CD4-positive, alpha-beta memory T cell (primary cell): Measurements from ENCODE around the gene BABAM2. TPM values are rescaled to one million over a fixed set of nuclear protein-coding genes. Genes with fewer than 3 reads are reported as not detected.

Experiments used
- CTCF ChIA-PET: fragments of 350-600 bp; sonication (Branson Sonifier 250); formaldehyde crosslinking; loops from one replicate; lab custom pipeline; 2021; ENCODE audit warnings: inconsistent platforms; ENCODE audit not compliant: partially characterized antibody; lab: Charles Lee
- POLR2A ChIA-PET: fragments of 350-600 bp; sonication (Branson Sonifier 250); formaldehyde crosslinking; loops from one replicate; lab custom pipeline; 2021; ENCODE audit not compliant: partially characterized antibody; lab: Charles Lee
- DNase-seq, 5 donors: peaks; one replicate each; pipeline versions ENCODE4 v3.0.0 to v3.0.0-alpha.2; 2020 to 2022; ENCODE audit warnings: mixed read lengths in 1 of 5
- H3K27ac ChIP-seq: one replicate; pipeline ENCODE4 v1.7.0; 2013; ENCODE audit warnings: low read depth, low read length
- H3K27me3 ChIP-seq: 2 replicates; pipeline ENCODE4 v1.7.0; 2013; ENCODE audit warnings: mild to moderate bottlenecking, low read length, moderate library complexity; ENCODE audit not compliant: insufficient read depth
- H3K36me3 ChIP-seq: 2 replicates; pipeline ENCODE4 v1.7.0; 2013; ENCODE audit warnings: mild to moderate bottlenecking, low read length, moderate library complexity; ENCODE audit not compliant: insufficient read depth
- H3K4me1 ChIP-seq: 2 replicates; pipeline ENCODE4 v1.7.0; 2013; ENCODE audit warnings: mild to moderate bottlenecking, low read length, moderate library complexity; ENCODE audit not compliant: insufficient read depth
- H3K4me3 ChIP-seq, 2 donors: one replicate each; pipeline ENCODE4 v1.7.0; 2013; ENCODE audit warnings: low read length in 2 of 2, mild to moderate bottlenecking in 1 of 2
- H3K9me3 ChIP-seq, 2 donors: one replicate each; pipeline ENCODE4 v1.7.0; 2013; ENCODE audit warnings: low read length in 2 of 2, control low read depth in 1 of 2; ENCODE audit not compliant: control insufficient read depth in 1 of 2
- H3K27ac Mint-ChIP-seq, 7 donors: one replicate each; pipeline ENCODE4 v1.8.0; 2020 to 2021; ENCODE audit warnings: mixed read lengths in 7 of 7, mild to moderate bottlenecking in 6 of 7, inconsistent platforms in 3 of 7, moderate library complexity in 3 of 7
- H3K27me3 Mint-ChIP-seq, 2 donors: one replicate each; pipeline ENCODE4 v1.8.0; 2020 to 2021; ENCODE audit warnings: mixed read lengths in 2 of 2
- H3K36me3 Mint-ChIP-seq, 2 donors: one replicate each; pipeline ENCODE4 v1.8.0; 2020 to 2021; ENCODE audit warnings: mixed read lengths in 2 of 2, inconsistent platforms in 1 of 2, mild to moderate bottlenecking in 1 of 2
- H3K4me1 Mint-ChIP-seq, 4 donors: one replicate each; pipeline ENCODE4 v1.8.0; 2020 to 2021; ENCODE audit warnings: mixed read lengths in 4 of 4, mild to moderate bottlenecking in 1 of 4
- H3K4me3 Mint-ChIP-seq, 8 donors: one replicate each; pipeline ENCODE4 v1.8.0; 2020 to 2021; ENCODE audit warnings: mixed read lengths in 8 of 8, mild to moderate bottlenecking in 7 of 8, moderate library complexity in 6 of 8, inconsistent platforms in 3 of 8
- H3K9me3 Mint-ChIP-seq, 8 donors: one replicate each; pipeline ENCODE4 v1.8.0; 2020 to 2021; ENCODE audit warnings: mixed read lengths in 8 of 8, mild to moderate bottlenecking in 5 of 8, inconsistent platforms in 3 of 8, moderate library complexity in 1 of 8
- intact Hi-C: fragments of 100-400 bp; cut with micrococcal nuclease; formaldehyde crosslinking; loops from one replicate; pipeline ENCODE4 v1.15.1; 2023
- polyA plus RNA-seq, 2 donors: library from polyadenylated mRNA; unstranded; fragments of 300-500 nt; fragmentation: Illumina TruSeq; gene quantifications; one replicate each; pipeline ENCODE4 v1.2.3, GENCODE V29; 2021
- total RNA-seq, 2 experiments: library from RNA; stranded (reverse); gene quantifications; one replicate each; pipeline ENCODE4 v1.2.3, GENCODE V29; 2021

The BABAM2 gene
- total and polyA plus RNA-seq, 4 experiments from 2014 or later: 37.3 to 60.1 (median 48.2) TPM

GRCh38 chr2:28068088-28068487 is 177.6 kb downstream of the BABAM2 start:
- Histone ChIP-seq H3K9me3 (no peaks in the 10 kb centered on the region), H3K27me3 (no peaks in the 10 kb centered on the region), H3K4me1 (no peaks in the 10 kb centered on the region), H3K36me3 (no peaks in the 10 kb centered on the region), H3K27ac (no peak overlapping the region), H3K4me3 (no peak overlapping the region)
- no peak for DNase-seq
- H3K9me3 Mint-ChIP-seq: no peaks in the 10 kb centered on the region
- ChIA-PET CTCF (no interaction called here), POLR2A (no interaction called here)
- intact Hi-C loops: no loop called here
- no peak overlapping the region for H3K4me3 Mint-ChIP-seq
- H3K36me3 Mint-ChIP-seq: peaks cover 1 to 11% of the 10 kb centered on the region in 2 donors
- peaks cover 0 to 2% (median 0%) of the 10 kb centered on the region in 4 donors for H3K4me1 Mint-ChIP-seq
- H3K27ac Mint-ChIP-seq: no peak overlapping the region
- H3K27me3 Mint-ChIP-seq: no peaks in the 10 kb centered on the region

DNA sequence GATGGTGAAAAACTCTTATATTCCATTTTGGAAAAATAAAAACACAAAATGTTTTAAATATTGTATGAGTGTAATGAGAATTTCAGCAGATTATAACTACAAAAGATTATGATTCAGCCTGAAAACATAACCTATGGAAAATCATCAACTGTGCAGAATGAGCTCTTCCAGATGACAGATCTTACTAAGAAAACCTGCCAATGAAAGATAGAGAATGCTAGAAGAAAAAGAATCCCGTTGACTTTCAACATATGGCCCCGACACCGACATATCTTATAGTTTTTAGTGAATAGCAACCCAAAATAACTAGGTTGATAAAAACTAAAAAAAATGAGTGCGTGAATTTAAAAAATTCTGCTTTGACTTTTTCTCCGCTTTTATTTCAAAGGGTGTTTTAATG is 178.0 kb downstream of the BABAM2 start:
- no peaks in the 10 kb centered on the region for H3K27me3 Mint-ChIP-seq

DNA sequence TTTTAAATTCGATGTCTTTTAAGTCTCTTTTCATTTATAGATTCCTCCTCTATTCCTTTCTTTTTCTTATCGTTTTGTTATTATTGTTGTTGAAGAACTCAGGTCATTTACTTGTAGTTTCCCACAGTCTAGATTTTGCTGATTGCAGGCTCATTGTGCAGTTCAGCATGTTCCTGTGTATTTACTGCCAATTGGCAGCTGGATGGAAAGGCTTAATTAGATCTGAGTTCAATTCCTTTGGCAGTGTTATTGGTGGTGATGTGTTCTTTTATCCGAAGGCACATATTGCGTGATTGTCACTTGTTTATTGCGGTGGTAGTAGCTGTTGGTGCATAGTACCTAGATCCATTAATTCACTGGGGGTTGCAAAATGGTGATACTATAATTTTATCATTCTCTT is 180.7 kb downstream of the BABAM2 start:
- no peak overlapping the region for H3K4me3 ChIP-seq
- Mint-ChIP-seq H3K4me1 (peaks cover 0 to 2% (median 0%) of the 10 kb centered on the region in 4 donors), H3K27me3 (no peaks in the 10 kb centered on the region), H3K36me3 (peaks cover 1 to 11% of the 10 kb centered on the region in 2 donors), H3K27ac (no peak overlapping the region), H3K9me3 (no peaks in the 10 kb centered on the region), H3K4me3 (no peak overlapping the region)
- intact Hi-C loops: no loop called here
- ChIA-PET POLR2A (no interaction called here), CTCF (no interaction called here)
- H3K36me3 ChIP-seq: no peaks in the 10 kb centered on the region
- DNase-seq: no peak
- no peaks in the 10 kb centered on the region for H3K4me1 ChIP-seq
- H3K27me3 ChIP-seq: no peaks in the 10 kb centered on the region
- H3K9me3 ChIP-seq: no peaks in the 10 kb centered on the region
- H3K27ac ChIP-seq: no peak overlapping the region

More for the DNA sequence above, 178.0 kb downstream of the BABAM2 start:
- H3K27me3 ChIP-seq: no peaks in the 10 kb centered on the region
- Mint-ChIP-seq H3K4me1 (peaks cover 0 to 2% (median 0%) of the 10 kb centered on the region in 4 donors), H3K36me3 (peaks cover 1 to 11% of the 10 kb centered on the region in 2 donors), H3K27ac (no peak overlapping the region), H3K4me3 (no peak overlapping the region), H3K9me3 (no peaks in the 10 kb centered on the region)
- no peak for DNase-seq
- no peak overlapping the region for H3K4me3 ChIP-seq
- ChIA-PET CTCF (no interaction called here), POLR2A (no interaction called here)
- H3K36me3 ChIP-seq: no peaks in the 10 kb centered on the region
- H3K9me3 ChIP-seq: no peaks in the 10 kb centered on the region
- no peaks in the 10 kb centered on the region for H3K4me1 ChIP-seq
- intact Hi-C loops: no loop called here
- H3K27ac ChIP-seq: no peak overlapping the region

DNA sequence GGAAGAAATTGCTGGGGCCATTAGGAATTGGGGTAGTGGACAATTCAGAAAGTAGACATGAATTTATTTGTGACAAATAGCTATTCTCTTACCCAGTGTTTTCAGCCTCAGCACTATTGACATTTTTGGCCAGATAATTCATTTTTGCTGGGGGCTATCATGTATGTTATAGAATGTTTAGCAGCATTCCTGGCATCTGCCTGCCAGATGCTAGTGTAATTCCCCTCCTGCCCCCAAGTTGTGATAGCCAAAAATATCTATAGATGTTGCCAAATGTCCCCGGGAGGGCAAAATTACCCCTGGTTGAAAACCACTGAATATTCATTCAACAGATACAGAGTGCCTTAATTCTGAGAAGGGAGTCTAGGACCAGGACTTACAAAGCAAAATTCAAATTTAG is 183.6 kb downstream of the BABAM2 start:
- H3K4me3 ChIP-seq: no peak overlapping the region
- no peak for DNase-seq
- H3K4me1 ChIP-seq: no peaks in the 10 kb centered on the region
- ChIA-PET CTCF (no interaction called here), POLR2A (no interaction called here)
- H3K27ac ChIP-seq: no peak overlapping the region
- Mint-ChIP-seq H3K4me3 (no peak overlapping the region), H3K36me3 (peaks cover 0 to 6% of the 10 kb centered on the region in 2 donors), H3K9me3 (no peaks in the 10 kb centered on the region), H3K27ac (no peak overlapping the region), H3K27me3 (no peaks in the 10 kb centered on the region), H3K4me1 (peaks cover 0 to 1% (median 0%) of the 10 kb centered on the region in 4 donors)
- intact Hi-C loops: no loop called here
- no peaks in the 10 kb centered on the region for H3K9me3 ChIP-seq
- no peaks in the 10 kb centered on the region for H3K27me3 ChIP-seq
- H3K36me3 ChIP-seq: no peaks in the 10 kb centered on the region

- Mint-ChIP-seq H3K4me1 (peaks cover 13 to 26% (median 22%) of the 10 kb centered on the region in 4 donors), H3K36me3 (no peaks in the 10 kb centered on the region), H3K9me3 (no peaks in the 10 kb centered on the region), H3K27ac (no peak overlapping the region), H3K4me3 (no peak overlapping the region), H3K27me3 (no peaks in the 10 kb centered on the region)
- no peak for DNase-seq
- intact Hi-C loops: no loop called here
- Histone ChIP-seq H3K4me3 (no peak overlapping the region), H3K27me3 (no peaks in the 10 kb centered on the region), H3K36me3 (no peaks in the 10 kb centered on the region), H3K9me3 (no peaks in the 10 kb centered on the region), H3K4me1 (peaks cover 9% of the 10 kb centered on the region), H3K27ac (no peak overlapping the region)
- CTCF ChIA-PET: no interaction called here
- POLR2A ChIA-PET: no interaction called here
Measured at GRCh38 chr2:28080911-28081310, 190.4 kb downstream of the BABAM2 start.

DNA sequence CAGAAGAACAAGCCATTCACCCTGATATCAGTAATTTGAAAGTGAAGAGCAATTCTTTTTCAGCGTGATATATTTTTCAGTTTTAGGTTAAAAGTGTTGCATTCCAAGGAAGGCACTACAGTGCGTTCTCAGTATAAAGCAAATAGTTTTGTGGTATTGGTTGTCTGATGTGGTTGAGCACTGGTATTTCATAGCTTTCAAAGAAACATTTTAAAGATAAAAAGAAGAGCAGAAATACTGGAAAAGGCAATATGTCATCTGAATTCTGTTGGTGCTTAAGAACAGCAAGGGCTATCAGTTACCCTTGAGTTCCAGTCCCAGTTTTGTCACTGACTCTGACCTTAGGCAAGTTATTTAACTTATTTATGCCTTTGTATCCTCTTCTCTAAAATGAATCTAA is 191.6 kb downstream of the BABAM2 start:
- Mint-ChIP-seq H3K4me1 (peaks cover 13 to 26% (median 22%) of the 10 kb centered on the region in 4 donors), H3K9me3 (no peaks in the 10 kb centered on the region), H3K4me3 (no peak overlapping the region), H3K27me3 (no peaks in the 10 kb centered on the region), H3K27ac (peak overlapping the region in 2 of 7 donors; percentile 10 to 49), H3K36me3 (peaks cover 0 to 4% of the 10 kb centered on the region in 2 donors)
- ChIA-PET CTCF (no interaction called here), POLR2A (no interaction called here)
- Histone ChIP-seq H3K27me3 (no peaks in the 10 kb centered on the region), H3K9me3 (no peaks in the 10 kb centered on the region), H3K4me1 (peaks cover 9% of the 10 kb centered on the region), H3K36me3 (no peaks in the 10 kb centered on the region), H3K4me3 (no peak overlapping the region), H3K27ac (no peak overlapping the region)
- peak in 3 of 5 donors; percentile 1 to 6 (median 2) for DNase-seq
- intact Hi-C loops: no loop called here

GRCh38 chr2:28083476-28083875 is 192.9 kb downstream of the BABAM2 start:
- Mint-ChIP-seq H3K4me1 (peaks cover 13 to 26% (median 21%) of the 10 kb centered on the region in 4 donors), H3K36me3 (peaks cover 0 to 4% of the 10 kb centered on the region in 2 donors), H3K9me3 (no peaks in the 10 kb centered on the region), H3K27me3 (no peaks in the 10 kb centered on the region), H3K27ac (no peak overlapping the region), H3K4me3 (no peak overlapping the region)
- Histone ChIP-seq H3K27me3 (no peaks in the 10 kb centered on the region), H3K4me1 (peaks cover 9% of the 10 kb centered on the region), H3K36me3 (no peaks in the 10 kb centered on the region), H3K9me3 (no peaks in the 10 kb centered on the region), H3K4me3 (no peak overlapping the region), H3K27ac (no peak overlapping the region)
- ChIA-PET CTCF (no interaction called here), POLR2A (no interaction called here)
- intact Hi-C loops: no loop called here
- no peak for DNase-seq

GRCh38 chr2:28084564-28084963 is 194.0 kb downstream of the BABAM2 start:
- ChIA-PET CTCF (no interaction called here), POLR2A (no interaction called here)
- H3K4me3 Mint-ChIP-seq: no peak overlapping the region
- no peak overlapping the region for H3K4me3 ChIP-seq
- no peak for DNase-seq
- H3K36me3 ChIP-seq: no peaks in the 10 kb centered on the region
- no peaks in the 10 kb centered on the region for H3K27me3 Mint-ChIP-seq
- no peaks in the 10 kb centered on the region for H3K9me3 ChIP-seq
- peaks cover 9% of the 10 kb centered on the region for H3K4me1 ChIP-seq
- no peaks in the 10 kb centered on the region for H3K27me3 ChIP-seq
- intact Hi-C loops: no loop called here
- H3K27ac ChIP-seq: no peak overlapping the region
- H3K9me3 Mint-ChIP-seq: no peaks in the 10 kb centered on the region
- H3K36me3 Mint-ChIP-seq: peaks cover 0 to 4% of the 10 kb centered on the region in 2 donors
- H3K27ac Mint-ChIP-seq: peak overlapping the region in 1 of 7 donors; percentile 3
- H3K4me1 Mint-ChIP-seq: peaks cover 13 to 26% (median 20%) of the 10 kb centered on the region in 4 donors
